ENCODE data around the gene BAK1.
A peak's percentile ranks its signal among the peaks of the same experiment; 100 is the strongest.
"Not testable (repeated sequence)": the region's sequence is repeated elsewhere in the genome, so short reads cannot be mapped to it uniquely, and the experiment has no call there.

BAK1 gene

DNA sequence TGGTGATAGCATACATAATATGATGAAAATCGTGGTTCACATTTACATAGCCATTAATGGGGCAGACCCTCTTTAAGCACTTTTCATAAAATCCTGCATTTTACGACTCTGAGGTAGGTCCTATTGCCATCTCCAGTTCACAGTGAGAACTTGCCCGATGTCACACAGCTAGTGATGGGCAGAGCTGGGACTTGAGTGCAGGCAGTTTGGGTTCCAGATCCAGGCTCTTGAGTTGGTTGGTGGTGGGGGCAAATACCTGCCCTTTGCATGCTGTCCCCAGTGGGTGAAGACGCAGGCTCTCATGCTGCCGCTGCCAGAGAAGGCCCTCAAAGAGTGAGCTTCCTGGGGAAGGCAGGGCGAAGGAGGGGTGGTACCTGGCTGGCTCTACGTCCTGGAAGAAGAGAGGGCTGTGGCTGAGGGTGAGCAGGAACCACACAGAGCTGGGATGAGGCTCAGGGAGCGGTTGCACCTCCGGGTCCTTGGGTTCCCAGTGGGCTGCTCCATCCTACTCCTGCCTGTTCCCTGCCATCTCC is 6.1 kb upstream of the BAK1 start:
- DNase-seq (ENCODE audit: low read depth), result no peak

DNA sequence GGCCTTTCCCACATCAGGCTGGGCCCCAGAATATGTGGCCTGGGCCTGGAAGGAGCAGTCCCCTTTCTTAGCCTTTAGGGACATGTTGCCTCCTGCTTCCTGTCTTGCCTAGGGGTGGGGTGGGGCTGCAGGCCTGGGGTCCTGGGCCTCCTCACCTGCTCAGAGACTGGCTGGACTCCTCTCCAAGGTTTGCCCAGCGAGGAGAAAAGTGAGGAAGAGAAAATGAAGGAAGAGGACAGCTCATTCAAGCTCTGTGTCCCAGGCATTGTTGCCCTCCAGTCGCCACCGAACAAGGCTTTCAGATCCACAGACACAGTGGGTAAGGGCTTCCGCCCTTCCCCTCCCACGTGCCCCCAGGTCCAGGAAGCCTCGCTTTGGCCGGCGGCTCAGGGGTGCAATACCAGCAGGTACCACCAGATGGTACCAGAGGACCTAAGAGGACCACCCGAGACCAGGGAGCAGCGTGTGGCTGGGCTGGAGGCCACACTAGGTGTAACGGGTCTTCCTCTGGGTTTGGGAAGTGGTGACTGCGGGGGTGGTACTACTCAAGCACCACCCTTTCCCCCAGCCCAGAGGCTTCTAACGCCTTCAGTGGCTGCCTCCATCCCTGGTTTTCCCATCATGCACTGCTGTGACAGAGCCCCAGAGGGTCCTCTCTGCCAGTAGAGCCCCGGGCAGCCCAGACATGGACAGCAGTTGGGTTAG is 5.5 kb upstream of the BAK1 start:
- DNase-seq (ENCODE audit: low read depth), result no peak

DNA sequence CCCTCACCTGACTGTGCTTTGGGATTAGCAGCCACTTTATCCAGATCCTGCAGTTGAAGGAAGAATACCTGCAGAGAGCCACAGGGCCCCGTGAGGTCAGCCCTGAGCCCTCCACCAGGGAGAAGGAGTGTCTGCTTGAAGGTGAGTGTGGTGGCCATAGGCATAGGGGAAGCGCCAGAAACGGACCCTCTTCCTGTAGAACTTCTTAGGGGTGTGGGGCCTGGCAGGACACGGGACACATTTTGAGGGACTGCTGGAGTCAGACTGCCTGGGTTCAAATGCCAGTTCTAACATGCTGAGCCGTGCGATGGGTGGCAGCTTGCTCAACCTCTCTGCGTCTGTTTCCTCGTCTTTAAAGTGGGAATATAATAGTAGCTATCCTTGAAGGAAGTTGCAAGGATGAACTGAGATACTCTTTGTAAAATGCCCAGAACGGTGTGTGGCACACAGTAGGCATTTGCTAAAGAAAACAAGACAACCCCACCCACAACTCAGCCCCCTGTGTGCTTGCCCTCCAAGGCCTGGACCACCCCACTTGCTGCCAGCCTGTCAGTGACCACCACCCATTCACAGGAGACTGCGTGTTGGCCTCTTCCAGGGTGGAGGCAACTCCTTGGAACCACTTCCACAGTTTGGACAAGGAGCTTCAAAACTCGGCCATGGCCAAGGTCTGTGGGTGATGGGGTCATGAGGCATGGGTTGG is 4.8 kb upstream of the BAK1 start:
- no peak for DNase-seq (ENCODE audit: low read depth)

DNA sequence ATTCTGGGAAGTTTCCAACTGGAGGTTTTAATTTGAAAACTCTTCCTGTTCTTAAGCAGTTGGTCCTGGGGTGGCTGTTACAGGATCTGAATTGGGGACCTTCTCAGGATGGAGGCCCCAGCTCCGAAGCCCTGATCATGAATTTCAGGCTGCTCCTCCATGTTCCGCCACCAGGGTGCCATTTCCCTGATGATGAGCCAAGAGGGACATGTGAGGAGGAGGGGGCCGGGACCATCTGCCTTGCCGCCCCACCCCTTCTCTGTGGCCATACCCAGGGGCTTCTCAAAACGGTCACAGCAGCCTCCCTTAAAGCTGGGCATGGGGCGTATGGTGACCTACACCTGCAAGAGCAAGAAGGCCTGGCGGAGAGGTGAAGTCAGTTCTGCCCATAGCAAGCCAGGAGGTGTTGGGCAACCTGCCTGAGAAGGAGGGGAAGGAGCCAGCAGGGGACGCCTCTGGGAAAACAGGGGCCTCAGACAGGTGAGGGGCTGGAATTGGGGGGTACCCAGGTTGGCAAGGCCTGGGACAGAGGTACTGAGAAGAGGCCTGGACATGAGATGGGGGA is 3.6 kb upstream of the BAK1 start:
- no peak for DNase-seq (ENCODE audit: low read depth)

DNA sequence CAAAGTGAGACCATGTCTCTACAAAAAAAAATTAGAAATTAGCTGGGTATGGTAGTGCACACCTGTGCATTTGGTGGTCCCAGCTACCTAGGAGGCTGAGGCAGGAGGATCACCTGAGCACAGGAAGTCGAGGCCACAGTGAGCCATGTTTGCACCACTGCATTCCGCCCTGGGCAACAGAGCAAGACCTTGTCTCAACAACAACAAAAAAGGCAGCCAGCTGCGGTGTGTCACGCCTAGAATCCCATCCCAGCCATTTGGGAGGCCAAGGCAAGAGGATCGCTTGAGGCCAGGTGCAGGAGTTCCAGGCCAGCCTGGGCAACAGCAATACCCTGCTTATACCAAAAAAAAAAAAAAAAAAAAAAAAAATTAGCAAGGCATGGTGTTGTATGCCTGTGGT is 1.1 kb upstream of the BAK1 start:
- no peak for DNase-seq (ENCODE audit: low read depth)

DNA sequence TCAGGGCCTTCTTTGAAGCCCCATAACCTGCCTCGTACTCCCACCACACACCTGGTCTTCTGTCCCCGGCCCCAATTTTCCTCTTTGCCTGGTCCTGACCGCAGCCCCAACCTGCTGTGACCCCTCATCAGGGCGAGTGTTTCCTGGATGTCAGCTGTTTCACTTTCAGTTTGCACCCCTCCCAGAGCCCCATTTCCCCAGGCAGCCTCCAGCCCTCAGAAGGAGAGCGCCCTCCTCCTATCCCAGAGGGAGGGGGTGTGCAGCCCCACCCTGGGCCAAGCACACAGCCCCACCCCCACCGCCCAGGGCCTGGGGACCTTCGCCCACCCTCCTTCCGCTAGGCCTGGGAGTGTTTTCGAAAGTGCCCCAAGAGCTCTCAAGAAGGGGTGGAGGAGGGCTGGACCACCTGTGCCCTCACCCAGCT is 1.5 kb downstream of the BAK1 start:
- no peak for DNase-seq (ENCODE audit: low read depth)

DNA sequence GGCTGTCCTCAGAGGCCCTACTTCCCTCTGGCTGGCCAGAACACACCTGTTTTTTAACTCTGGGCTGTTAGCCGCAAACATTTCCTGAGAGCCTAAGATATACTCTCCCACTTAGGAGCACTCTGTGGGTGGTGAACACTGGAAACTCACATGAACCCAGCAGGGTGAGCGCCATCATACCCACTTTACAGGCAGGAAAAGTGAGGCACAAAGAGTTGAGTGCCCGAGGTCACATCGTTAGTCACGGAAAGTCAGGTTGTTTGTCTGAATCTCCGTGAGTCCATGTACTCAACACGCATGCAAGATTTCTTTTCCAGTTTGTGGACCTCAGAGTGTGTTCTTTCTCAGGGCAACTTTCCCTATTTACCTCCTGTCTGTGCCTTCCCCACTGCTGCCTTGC is 1.9 kb downstream of the BAK1 start:
- DNase-seq (ENCODE audit: low read depth), result no peak

DNA sequence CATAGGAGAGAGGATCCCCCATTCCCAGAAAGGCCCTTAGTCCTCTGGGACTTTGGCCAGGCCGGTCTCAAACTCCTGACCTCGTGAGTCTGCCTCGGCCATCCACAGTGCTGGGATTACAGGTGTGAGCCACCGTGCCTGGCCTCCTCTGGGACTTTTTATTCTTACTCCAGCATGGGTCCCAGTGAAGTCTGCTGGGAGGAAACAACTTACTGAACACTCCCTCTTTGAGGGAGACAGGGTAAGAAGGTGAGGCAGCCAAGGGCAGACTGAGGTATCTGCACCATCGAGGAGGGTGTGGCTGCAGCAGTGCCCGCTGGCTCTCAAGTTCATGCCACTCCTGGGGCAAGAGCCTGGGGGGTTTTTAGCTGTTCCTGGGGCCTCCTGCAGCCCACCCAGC is 2.4 kb downstream of the BAK1 start:
- no peak for DNase-seq (ENCODE audit: low read depth)

DNA sequence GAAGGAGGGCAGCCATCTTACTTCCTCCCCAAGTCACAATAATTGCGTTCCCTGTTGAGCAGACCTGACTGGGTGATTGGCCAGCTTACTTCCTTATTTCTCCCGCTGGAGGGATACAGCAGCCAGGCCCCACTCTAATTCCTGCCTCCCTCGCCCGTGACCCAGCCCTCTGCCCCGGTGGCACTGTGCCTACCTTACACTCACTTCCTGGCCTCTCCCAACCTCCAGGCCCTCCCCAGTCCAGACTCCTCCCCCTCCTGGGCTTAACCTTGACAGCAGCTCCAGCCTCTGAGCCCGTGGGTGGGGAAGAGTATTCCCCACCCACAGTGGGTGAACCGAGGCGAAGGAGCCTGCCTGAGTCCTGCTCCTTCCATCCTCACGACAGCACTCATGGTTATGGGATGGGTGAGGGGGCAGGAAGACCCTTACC is 3.0 kb downstream of the BAK1 start:
- DNase-seq (ENCODE audit: low read depth), result no peak

DNA sequence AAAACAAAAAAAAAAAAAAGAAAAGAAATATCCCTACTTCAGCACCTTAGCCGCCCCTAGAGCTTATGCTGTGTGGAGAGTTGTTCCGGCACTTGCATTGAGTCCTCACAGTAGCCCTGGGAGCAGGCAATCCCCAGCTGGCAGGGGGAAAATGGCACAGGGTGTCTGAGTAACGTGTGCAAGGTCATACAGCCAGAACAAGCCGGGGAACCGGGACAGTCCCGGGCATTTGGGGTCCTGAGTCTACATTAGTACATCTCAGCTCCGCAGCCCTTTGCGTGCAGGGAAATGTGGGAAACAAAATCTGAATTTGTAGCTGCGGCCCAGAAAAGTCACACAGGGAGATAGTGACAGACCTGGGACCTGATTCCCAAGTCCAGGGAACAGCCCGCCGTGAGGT is 3.4 kb downstream of the BAK1 start:
- DNase-seq (ENCODE audit: low read depth), result no peak

DNA sequence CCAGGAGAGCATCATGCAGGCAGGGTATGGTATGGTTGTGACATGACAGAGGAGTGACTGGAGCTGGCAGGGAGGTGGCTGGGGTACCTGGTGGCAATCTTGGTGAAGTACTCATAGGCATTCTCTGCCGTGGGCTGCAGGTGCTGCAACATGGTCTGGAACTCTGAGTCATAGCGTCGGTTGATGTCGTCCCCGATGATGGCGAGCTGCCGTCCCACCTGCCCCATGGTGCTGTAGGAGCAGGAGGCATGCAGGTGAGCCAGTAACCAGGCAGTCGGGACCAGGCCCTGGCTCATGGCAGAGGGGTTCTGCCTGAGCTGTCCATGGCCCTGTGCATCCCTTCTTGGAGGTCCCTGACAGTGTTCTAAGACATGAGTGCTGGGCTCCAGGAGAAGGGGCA is 4.9 kb downstream of the BAK1 start:
- no peak for DNase-seq (ENCODE audit: low read depth)

DNA sequence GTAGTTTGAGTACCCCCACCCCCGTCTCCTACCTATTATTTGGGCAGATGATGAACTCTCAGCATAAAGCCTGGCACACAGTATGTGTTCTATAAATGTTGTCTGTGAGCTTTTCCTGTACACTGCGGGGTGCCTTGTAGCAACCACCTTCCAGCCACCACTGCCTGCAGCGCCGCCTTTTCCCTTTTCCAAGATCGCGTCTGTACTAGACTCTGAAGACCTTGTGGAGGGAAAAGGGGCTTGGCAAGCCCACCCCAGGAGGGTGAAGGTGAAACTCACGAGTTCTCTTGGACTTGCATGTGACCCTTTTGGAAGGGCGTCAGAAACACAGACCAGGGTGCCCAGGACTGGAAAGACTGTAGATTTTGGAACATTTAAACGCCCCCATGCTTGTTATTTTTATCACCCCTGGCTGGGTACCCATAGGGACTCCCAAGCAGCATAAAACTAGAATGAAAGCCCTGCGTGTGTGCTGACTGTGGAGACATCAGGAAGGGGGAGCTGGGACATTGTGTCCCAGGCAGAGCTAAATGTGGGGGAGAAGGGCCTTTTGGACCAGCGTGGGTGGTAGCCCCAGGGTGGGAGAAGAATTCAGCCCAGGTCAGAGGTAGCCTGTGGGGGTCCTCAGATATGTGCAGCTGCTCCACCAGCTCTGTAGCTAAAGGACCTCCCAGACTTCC is 8.3 kb downstream of the BAK1 start:
- DNase-seq (ENCODE audit: low read depth), result no peak

DNA sequence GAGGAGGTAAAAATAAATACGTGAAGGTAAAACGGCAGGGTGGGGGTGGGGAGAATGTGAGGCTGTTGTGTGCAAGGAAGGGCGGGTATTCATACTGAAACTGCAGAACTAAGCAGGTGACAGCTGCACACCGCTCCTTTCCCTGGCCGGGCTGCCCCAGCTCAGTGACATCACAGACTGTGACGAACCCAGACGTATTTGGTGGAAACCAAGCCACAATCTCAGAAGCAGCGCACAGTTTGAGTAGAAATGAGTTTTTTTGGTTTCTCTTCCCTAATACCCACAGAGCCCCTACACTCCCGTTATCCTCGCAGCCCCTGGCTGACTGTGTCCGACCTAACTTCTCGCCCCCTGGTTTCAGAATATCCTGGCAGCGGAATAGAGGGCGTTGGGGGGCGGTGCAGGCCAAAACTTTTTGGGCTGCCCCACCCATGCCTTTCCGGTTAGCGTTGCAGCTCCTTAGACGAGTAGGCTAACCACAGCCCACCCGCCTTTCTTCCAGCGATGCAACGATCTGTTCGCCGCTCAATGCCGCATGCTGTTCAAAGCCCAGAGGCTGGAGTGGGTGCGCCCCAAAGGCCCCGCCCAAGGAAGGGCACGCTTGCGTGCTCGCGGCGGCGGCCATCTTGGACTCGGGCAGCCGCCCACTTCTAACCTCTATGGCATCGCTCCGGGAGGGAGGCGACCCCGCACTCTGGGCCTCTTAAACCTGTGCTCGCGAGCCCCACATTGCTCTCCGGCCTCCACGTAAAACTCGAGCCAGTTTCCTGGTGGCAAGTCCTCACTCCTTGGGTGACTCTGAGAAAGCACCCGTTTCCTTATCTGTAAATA is 9.1 kb downstream of the BAK1 start:
- DNase-seq (ENCODE audit: low read depth), result no peak

DNA sequence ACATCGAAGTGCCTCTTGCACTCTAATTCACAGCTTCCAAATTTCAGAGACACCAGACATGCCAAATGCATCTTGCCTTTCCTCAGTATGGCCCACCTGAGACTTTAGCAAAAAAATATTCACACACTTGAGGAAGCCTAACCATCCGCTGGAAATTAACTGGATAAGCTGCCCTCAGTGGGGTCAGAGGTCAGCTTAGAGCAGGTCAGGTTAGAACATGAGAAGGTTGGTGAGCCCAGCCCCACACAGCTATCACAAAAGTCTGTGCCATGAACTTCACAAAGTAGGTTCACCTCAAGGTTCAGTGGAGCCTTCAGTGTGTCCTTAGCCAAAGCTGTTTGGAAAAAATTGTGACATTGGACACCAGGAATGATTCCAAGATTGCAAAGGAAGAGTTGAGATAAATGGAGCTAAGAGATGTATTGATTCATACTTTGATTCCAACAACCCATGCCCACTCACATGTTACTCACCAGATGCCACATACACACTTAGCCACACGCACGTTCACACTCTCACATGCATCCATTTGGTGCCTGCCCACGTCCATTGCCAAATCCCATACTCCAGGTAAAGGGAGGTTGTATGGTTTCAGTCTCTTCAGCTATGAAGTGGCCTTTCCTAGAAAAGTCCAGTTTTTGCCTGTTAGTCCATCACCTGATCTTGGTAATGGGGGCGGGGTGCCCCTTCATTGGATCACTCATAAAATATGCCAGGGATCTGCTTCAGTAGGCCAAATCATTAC is 11.1 kb downstream of the BAK1 start:
- DNase-seq (ENCODE audit: low read depth), result no peak

DNA sequence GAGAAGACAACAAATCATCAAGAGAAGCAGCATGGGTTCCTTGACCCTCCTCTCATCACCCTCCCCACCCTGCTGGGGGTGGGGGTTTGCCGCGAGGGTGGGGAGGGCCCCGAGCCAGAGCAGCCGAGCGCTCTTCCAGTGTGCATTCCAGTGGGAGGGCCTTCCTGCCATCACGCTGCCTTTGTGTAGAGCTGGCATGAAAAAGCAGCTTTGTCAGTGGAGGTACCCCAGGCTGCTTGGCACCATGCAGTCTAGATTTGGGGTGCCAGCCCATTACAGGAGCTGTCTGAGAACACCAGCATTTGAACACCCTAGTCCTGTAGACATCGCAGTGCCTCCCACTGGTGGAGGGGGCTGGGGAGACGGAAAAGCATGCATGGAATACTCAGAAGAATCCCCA is 12.2 kb downstream of the BAK1 start:
- DNase-seq (ENCODE audit: low read depth), result no peak

DNA sequence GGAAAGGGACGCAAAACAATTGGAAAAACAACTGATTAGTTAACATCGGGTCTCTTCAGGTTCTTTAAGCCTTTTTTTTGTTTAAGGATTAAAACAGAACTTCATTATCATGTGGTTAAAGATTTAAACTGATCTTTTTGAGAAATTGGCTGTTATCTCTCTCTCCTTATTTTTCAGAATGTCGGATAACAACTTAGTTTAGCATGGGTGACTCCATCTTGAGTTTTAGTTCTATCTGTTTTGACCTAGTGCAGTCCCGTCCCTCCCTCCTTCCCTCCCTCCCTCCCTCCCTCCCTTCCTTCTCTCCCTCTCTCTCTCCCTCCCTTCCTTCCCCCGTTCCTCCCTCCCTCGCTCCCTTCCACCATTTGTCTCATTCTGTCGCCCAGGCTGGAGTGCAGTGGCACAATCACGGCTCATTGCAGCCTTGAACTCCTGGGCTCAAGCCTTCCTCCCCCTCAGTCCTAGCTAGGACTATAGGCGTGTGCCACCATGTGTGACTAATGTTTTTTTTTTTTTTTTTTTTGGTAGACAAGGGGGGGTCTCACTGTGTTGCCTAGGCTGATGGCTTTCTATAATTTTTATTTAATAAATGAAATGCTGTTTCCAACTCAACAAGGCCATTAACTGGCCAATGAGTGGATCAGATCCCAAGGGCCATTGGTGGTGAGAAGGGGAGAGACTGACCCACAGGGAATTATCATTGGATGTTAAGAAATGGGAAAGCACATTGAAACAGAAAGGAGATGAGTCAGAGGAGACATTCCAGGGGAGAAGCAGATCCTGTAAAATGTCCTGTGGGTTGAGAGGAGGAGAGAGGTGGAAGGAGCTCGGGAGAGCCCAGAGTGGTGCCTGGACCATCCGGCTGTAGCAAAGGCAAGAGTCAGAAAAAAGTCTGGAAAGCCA is 13.6 kb downstream of the BAK1 start:
- peak; percentile 55 for DNase-seq (ENCODE audit: low read depth)

DNA sequence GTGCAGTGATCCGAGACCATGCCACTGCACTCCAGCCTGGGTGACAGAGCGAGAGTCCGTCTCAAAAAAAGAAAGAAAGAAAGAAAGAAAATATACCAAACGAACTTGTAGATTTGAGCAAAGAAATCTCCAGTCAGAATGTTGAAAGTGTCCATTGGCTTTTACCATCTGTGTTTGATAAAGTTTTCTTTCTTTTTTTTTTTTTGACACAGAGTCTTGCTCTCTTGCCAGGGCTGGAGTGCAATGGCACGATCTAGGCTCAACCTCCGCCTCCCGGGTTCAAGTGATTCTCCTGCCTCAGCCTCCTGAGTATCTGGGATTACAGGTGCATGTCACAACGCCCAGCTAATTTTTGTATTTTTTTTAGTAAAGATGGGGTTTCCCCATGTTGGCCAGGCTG is 21.3 kb downstream of the BAK1 start:
- no peak for DNase-seq (ENCODE audit: low read depth)

DNA sequence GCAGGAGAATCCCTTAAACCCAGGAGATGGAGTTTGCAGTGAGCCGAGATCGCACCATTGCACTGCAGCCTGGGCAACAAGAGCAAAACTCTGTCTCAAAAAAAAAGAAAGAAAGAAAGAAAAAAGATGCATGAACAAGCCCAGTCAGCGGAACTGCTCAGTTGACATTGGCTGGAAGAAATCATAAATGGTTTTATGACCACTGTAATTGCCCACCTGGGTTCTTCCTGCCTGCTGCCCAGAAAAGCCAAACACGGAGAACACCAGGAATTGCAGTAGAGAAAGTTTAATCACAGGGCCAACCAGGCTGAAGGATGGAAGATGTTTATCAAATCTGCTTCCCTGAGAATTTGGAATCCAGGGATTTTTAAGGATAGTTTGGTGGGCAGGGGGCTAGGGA is 22.7 kb downstream of the BAK1 start:
- DNase-seq (ENCODE audit: low read depth), result no peak

DNA sequence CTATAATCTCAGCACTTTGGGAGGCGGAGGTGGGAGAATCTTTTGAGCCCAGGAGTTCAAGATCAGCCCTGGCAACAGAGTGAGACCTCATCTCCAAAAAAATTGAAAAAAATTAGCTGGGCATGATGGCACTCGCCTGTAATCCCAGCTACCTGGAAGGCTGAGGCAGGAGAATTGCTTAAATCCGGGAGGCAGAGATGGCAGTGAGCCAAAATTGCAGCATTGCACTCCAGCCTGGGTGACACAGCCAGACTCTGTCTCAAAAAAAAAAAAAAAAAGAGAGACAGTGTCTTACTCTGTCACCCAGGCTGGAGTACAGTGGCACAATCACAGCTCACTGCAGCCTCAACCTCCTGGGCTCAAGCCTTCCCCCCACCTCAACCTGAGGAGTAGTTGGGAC is 27.2 kb downstream of the BAK1 start:
- not testable (repeated sequence) for DNase-seq (ENCODE audit: low read depth)

DNA sequence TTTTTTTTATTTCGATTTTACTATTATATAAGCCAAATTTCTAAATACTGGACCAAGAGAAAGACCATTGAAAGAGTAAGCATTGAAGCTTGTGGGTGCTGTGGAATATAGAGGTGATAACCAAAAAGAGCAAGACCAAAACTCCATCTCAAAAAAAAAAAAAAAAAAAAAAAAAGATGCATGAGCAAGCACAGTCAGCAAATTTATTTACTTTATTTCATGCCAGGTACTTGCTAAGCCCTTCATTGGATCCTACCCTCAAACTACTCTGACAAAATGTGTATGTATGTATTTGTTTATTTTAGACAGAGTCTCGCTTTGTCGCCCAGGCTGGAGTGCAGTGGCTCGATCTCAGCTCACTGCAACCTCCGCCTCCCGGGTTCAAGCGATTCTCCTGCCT is 27.8 kb downstream of the BAK1 start:
- no peak for DNase-seq (ENCODE audit: low read depth)

All from GM04503 (cell line).